HCT116 (cell line): ENCODE results near the gene RSPO1.

Source experiments
- ATF3 ChIP-seq: IDR thresholded peaks from 2 replicates; pipeline ENCODE4 v1.6.1; 2012
- CBX3 ChIP-seq: IDR thresholded peaks from 2 replicates; pipeline ENCODE4 v1.6.1; 2012; ENCODE audit warnings: low read depth
- CEBPB ChIP-seq: IDR thresholded peaks from 2 replicates; pipeline ENCODE4 v1.6.1; 2012; ENCODE audit warnings: low read depth
- CTCF ChIP-seq, 3 experiments: fragments of 200-600 bp in 1 of 3; sonication (generic) in 1 of 3; IDR thresholded peaks in 2 of 3; conservative IDR thresholded peaks in 1 of 3; 2 replicates each; pipeline ENCODE4 v1.5.1; 2012 to 2017; ENCODE audit warnings: low read depth in 2 of 3, low read length in 2 of 3, antibody characterized with exemption in 1 of 3, borderline replicate concordance in 1 of 3, control low read depth in 1 of 3, mild to moderate bottlenecking in 1 of 3, mixed read lengths in 1 of 3, mixed run types in 1 of 3, moderate library complexity in 1 of 3; ENCODE audit not compliant: insufficient read depth in 1 of 3
- EZH2 ChIP-seq: fragments of 200-600 bp; sonication (generic); IDR thresholded peaks from 2 replicates; pipeline ENCODE4 v1.6.1; 2017; ENCODE audit warnings: antibody characterized with exemption, mixed run types
- MAX ChIP-seq: IDR thresholded peaks from 2 replicates; pipeline ENCODE4 v1.6.1; 2012
- POLR2A ChIP-seq: IDR thresholded peaks from 2 replicates; pipeline ENCODE4 v1.7.0; 2011; ENCODE audit warnings: borderline replicate concordance; ENCODE audit not compliant: insufficient read depth, insufficient read length; ENCODE audit errors: extremely low read depth
- ZBTB33 ChIP-seq: IDR thresholded peaks from 2 replicates; pipeline ENCODE4 v1.6.1; 2011; ENCODE audit warnings: mild to moderate bottlenecking, low read length, moderate library complexity; ENCODE audit not compliant: insufficient replicate concordance; ENCODE audit errors: extremely low read depth
- ZFX ChIP-seq: fragments of 450-650 bp; IDR thresholded peaks from 2 replicates; pipeline ENCODE4 v1.6.1; 2017

DNA sequence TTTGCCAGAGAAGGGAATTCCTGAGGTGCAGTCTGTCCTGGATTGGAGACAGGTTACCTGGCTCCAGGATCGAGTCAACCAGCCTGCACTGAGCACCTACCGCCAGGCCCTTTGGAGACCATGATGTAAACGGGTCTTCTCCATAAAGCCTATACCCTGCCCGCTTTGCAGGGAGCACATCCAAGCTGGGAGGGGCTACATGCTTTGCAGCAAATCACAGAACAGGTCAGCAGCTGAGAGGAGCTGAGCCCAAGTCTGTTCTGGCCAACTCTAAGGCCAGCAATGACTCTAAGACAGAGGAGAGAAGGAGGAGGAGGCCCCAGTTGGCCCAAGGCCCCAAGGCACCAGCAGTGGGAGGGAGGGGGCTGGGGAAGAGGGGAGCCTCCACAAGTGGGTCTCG, 15.5 kb upstream of the RSPO1 start:
- TF ChIP-seq CTCF (IDR thresholded peaks at IDR 0.05 in 2 of 3, conservative IDR thresholded peaks at IDR 0.05 in 1 of 3; ENCODE audit: borderline replicate concordance in 1 of 3, insufficient read depth in 1 of 3, low read depth in 2 of 3, low read length in 2 of 3) (no peak), POLR2A (no peak), ZBTB33 (no peak), CEBPB (no peak), ZFX (no peak), CBX3 (no peak), MAX (no peak), ATF3 (no peak), EZH2 (no peak)
